ENCODE results near the gene SCYL2.

DNA sequence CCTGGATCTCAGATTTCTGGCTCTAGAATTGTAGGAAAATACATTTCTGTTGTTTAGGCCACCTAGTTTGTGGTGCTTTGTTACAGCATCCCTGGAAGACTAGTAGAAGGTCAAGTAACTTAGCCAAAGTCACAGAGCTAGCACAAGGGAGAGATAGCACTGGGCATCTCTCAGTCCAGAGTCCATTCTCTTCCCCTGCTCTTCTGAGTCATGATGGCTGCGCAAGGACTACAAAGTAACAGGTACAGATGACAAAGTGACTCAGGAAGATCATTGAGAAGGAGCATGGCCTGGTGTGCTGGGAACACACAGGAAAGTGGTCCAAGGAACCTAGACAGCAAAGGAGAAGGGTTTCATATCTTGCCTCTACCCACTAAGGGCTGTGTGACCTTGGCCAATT is 109.2 kb downstream of the SCYL2 start:
- TF ChIP-seq, protein P1, sequence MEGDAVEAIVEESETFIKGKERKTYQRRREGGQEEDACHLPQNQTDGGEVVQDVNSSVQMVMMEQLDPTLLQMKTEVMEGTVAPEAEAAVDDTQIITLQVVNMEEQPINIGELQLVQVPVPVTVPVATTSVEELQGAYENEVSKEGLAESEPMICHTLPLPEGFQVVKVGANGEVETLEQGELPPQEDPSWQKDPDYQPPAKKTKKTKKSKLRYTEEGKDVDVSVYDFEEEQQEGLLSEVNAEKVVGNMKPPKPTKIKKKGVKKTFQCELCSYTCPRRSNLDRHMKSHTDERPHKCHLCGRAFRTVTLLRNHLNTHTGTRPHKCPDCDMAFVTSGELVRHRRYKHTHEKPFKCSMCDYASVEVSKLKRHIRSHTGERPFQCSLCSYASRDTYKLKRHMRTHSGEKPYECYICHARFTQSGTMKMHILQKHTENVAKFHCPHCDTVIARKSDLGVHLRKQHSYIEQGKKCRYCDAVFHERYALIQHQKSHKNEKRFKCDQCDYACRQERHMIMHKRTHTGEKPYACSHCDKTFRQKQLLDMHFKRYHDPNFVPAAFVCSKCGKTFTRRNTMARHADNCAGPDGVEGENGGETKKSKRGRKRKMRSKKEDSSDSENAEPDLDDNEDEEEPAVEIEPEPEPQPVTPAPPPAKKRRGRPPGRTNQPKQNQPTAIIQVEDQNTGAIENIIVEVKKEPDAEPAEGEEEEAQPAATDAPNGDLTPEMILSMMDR (IDR thresholded peaks at IDR 0.05), result no peak
- TF ChIP-seq EP300 (IDR thresholded peaks at IDR 0.05), result no peak

All from gastroesophageal sphincter (tissue), 3 donors.